HCT116 (cell line): ENCODE measurements around the gene XPO1. TPM values are rescaled to one million over a fixed set of nuclear protein-coding genes. Genes with fewer than 3 reads are reported as not detected.

Source experiments
- ATAC-seq: fragments of 200-7000 bp; cut with Tn5 transposase; 2 replicates; pipeline ENCODE4 v1.9.1; 2020; ENCODE audit warnings: mild to moderate bottlenecking, moderate library complexity
- BruUV-seq: library from RNA; stranded (reverse); fragments of 400-500 nt; replicated peaks from 2 replicates; lab custom pipeline; 2021; lab: Mats Ljungman, UMichigan
- CTCF ChIA-PET: fragments of 300-600 bp; sonication (Branson Sonifier 250); formaldehyde crosslinking; loops from one replicate; lab custom pipeline; 2021; ENCODE audit warnings: antibody characterized with exemption; lab: Charles Lee
- POLR2A ChIA-PET: fragments of 300-600, 350-600 bp; sonication (Branson Sonifier 250); formaldehyde crosslinking; loops from one replicate; lab custom pipeline; 2021; ENCODE audit warnings: antibody characterized with exemption; lab: Charles Lee
- RAD21 ChIA-PET, 2 experiments: fragments of 300-600 bp; sonication (Branson Sonifier 250); formaldehyde crosslinking; loops; one replicate each; lab custom pipeline; 2023; ENCODE audit warnings: low total read pairs in 2 of 2; ENCODE audit not compliant: uncharacterized antibody in 2 of 2, unreplicated experiment in 2 of 2, low non-redundant PET in 1 of 2; lab: Charles Lee
- DNase-seq: peaks from one replicate; pipeline ENCODE4 v3.0.0-alpha.2; 2010; ENCODE audit warnings: low read depth, low spot score
- H2AFZ ChIP-seq: fragments of 200-600 bp; shearing (Covaris generic), sonication (generic); 2 replicates; pipeline ENCODE4 v1.6.1; 2017; ENCODE audit warnings: low read depth, mixed run types, mixed read lengths, antibody characterized with exemption, low read length; ENCODE audit not compliant: poor library complexity, severe bottlenecking
- H3K27ac ChIP-seq: 2 replicates; pipeline ENCODE4 v1.5.1; 2012; ENCODE audit warnings: low read depth, low read length
- H3K27me3 ChIP-seq: fragments of 200-600 bp; sonication (generic); 2 replicates; pipeline ENCODE4 v1.6.1; 2016; ENCODE audit warnings: mixed run types, low read length, mixed read lengths; ENCODE audit not compliant: insufficient read depth
- H3K36me3 ChIP-seq, 2 experiments: fragments of 200-500 bp in 1 of 2; fragments of 200-600 bp in 1 of 2; sonication (Bioruptor generic) in 1 of 2; sonication (generic) in 1 of 2; 2 replicates each; pipeline versions ENCODE4 v1.5.1 to v1.6.1; 2014 to 2016; ENCODE audit warnings: low read length in 2 of 2, inconsistent platforms in 1 of 2, mixed read lengths in 1 of 2, mixed run types in 1 of 2; ENCODE audit not compliant: insufficient read depth in 2 of 2, control insufficient read depth in 1 of 2
- H3K4me1 ChIP-seq, 2 experiments: fragments of 200-600 bp in 1 of 2; sonication (generic) in 1 of 2; 2 replicates each; pipeline versions ENCODE4 v1.5.1 to v1.6.1; 2012 to 2017; ENCODE audit warnings: low read length in 2 of 2, inconsistent platforms in 1 of 2, mild to moderate bottlenecking in 1 of 2, mixed read lengths in 1 of 2, mixed run types in 1 of 2, moderate library complexity in 1 of 2; ENCODE audit not compliant: insufficient read depth in 2 of 2, control insufficient read depth in 1 of 2
- H3K4me2 ChIP-seq: fragments of 200-600 bp; sonication (generic); 2 replicates; pipeline ENCODE4 v1.6.1; 2017; ENCODE audit warnings: mixed run types, low read length, mixed read lengths
- H3K4me3 ChIP-seq, 2 experiments: fragments of 200-600 bp in 1 of 2; sonication (generic) in 1 of 2; replicated peaks in 1 of 2; 2 replicates each; pipeline ENCODE4 v1.5.1; 2011 to 2016; ENCODE audit warnings: low read length in 2 of 2, control low read depth in 1 of 2, low read depth in 1 of 2, mild to moderate bottlenecking in 1 of 2, mixed read lengths in 1 of 2, mixed run types in 1 of 2
- H3K79me2 ChIP-seq: fragments of 200-600 bp; sonication (generic); 2 replicates; pipeline ENCODE4 v1.6.1; 2017; ENCODE audit warnings: mild to moderate bottlenecking, mixed run types, low read length, moderate library complexity, mixed read lengths; ENCODE audit not compliant: insufficient read depth
- H3K9ac ChIP-seq: fragments of 200-600 bp; sonication (generic); 2 replicates; pipeline ENCODE4 v1.6.1; 2016; ENCODE audit warnings: low read length, mixed read lengths
- H3K9me2 ChIP-seq: fragments of 200-600 bp; sonication (generic), shearing (Covaris generic); 2 replicates; pipeline ENCODE4 v1.6.1; 2017; ENCODE audit warnings: mixed run types, mild to moderate bottlenecking, moderate library complexity; ENCODE audit not compliant: insufficient read depth
- H3K9me3 ChIP-seq, 2 experiments: fragments of 200-500 bp in 1 of 2; fragments of 200-600 bp in 1 of 2; sonication (Bioruptor generic) in 1 of 2; sonication (generic) in 1 of 2; 2 replicates each; pipeline ENCODE4 v1.6.1; 2014 to 2017; ENCODE audit warnings: low read length in 2 of 2, mixed read lengths in 2 of 2, inconsistent platforms in 1 of 2, low read depth in 1 of 2, mild to moderate bottlenecking in 1 of 2, mixed run types in 1 of 2, moderate library complexity in 1 of 2; ENCODE audit not compliant: control insufficient read depth in 1 of 2, insufficient read depth in 1 of 2
- H4K20me1 ChIP-seq: fragments of 200-600 bp; sonication (generic), shearing (Covaris generic); 2 replicates; pipeline ENCODE4 v1.6.1; 2017; ENCODE audit warnings: mixed run types, mild to moderate bottlenecking, moderate library complexity; ENCODE audit not compliant: insufficient read depth
- ATF3 ChIP-seq: IDR thresholded peaks from 2 replicates; pipeline ENCODE4 v1.6.1; 2012
- CBX3 ChIP-seq: IDR thresholded peaks from 2 replicates; pipeline ENCODE4 v1.6.1; 2012; ENCODE audit warnings: low read depth
- CTCF ChIP-seq, 3 experiments: fragments of 200-600 bp in 1 of 3; sonication (generic) in 1 of 3; IDR thresholded peaks in 2 of 3; conservative IDR thresholded peaks in 1 of 3; 2 replicates each; pipeline ENCODE4 v1.5.1; 2012 to 2017; ENCODE audit warnings: low read depth in 2 of 3, low read length in 2 of 3, antibody characterized with exemption in 1 of 3, borderline replicate concordance in 1 of 3, control low read depth in 1 of 3, mild to moderate bottlenecking in 1 of 3, mixed read lengths in 1 of 3, mixed run types in 1 of 3, moderate library complexity in 1 of 3; ENCODE audit not compliant: insufficient read depth in 1 of 3
- SP1 ChIP-seq: IDR thresholded peaks from 2 replicates; pipeline ENCODE4 v1.6.1; 2012; ENCODE audit warnings: low read depth
- SRF ChIP-seq: IDR thresholded peaks from 2 replicates; pipeline ENCODE4 v1.6.1; 2012; ENCODE audit warnings: low read depth
- YY1 ChIP-seq: IDR thresholded peaks from 2 replicates; pipeline ENCODE4 v1.6.1; 2011; ENCODE audit warnings: low read length, low read depth, moderate library complexity, mild to moderate bottlenecking; ENCODE audit not compliant: insufficient replicate concordance; ENCODE audit errors: extremely low read depth
- ZBTB33 ChIP-seq: IDR thresholded peaks from 2 replicates; pipeline ENCODE4 v1.6.1; 2011; ENCODE audit warnings: mild to moderate bottlenecking, low read length, moderate library complexity; ENCODE audit not compliant: insufficient replicate concordance; ENCODE audit errors: extremely low read depth
- intact Hi-C: fragments of 100-400 bp; cut with micrococcal nuclease; formaldehyde crosslinking; loops from 2 replicates; pipeline ENCODE4 v1.10.0; 2022
- total RNA-seq: library from RNA; stranded (reverse); gene quantifications from one replicate; pipeline ENCODE4 v1.2.1, GENCODE V29; 2021; ENCODE audit not compliant: unreplicated experiment

Gene XPO1
- total RNA-seq, 1 experiment from 2014 or later, result 184 TPM

GRCh38 chr2:61463769-61464475, 74.2 kb downstream of the XPO1 start:
- CTCF ChIA-PET, result no interaction called here
- Histone ChIP-seq H3K79me2 (peaks cover 99% of the 10 kb centered on the region), H3K9me2 (no peaks in the 10 kb centered on the region), H3K4me1 (peaks cover 31 to 63% of the 10 kb centered on the region in 2 experiments), H3K4me3 (no peak overlapping the region), H3K4me2 (no peak overlapping the region), H3K27me3 (no peaks in the 10 kb centered on the region), H3K9ac (no peak overlapping the region), H4K20me1 (no peaks in the 10 kb centered on the region; the same call in 1 of the 2 replicates), H3K9me3 (no peaks in the 10 kb centered on the region), H2AFZ (no peak overlapping the region), H3K27ac (no peak overlapping the region), H3K36me3 (peaks cover 0 to 6% of the 10 kb centered on the region in 2 experiments; a peak in 1 of 4 replicates)
- DNase-seq, result no peak
- no peak for ATAC-seq
- TF ChIP-seq YY1 (no peak), SP1 (no peak), ATF3 (no peak), CTCF (IDR thresholded peaks at IDR 0.05 in 2 of 3, conservative IDR thresholded peaks at IDR 0.05 in 1 of 3; ENCODE audit: borderline replicate concordance in 1 of 3, insufficient read depth in 1 of 3, low read depth in 2 of 3, low read length in 2 of 3) (no peak), CBX3 (no peak)
- intact Hi-C loops, result no loop called here
- BruUV-seq, result no TSS peak
- POLR2A ChIA-PET, result no interaction called here
- RAD21 ChIA-PET, result no interaction called here

GRCh38 chr2:61461404-61461803, 76.8 kb downstream of the XPO1 start:
- H2AFZ ChIP-seq, result no peak overlapping the region
- no peak overlapping the region for H3K4me3 ChIP-seq
- H3K9ac ChIP-seq, result no peak overlapping the region
- TF ChIP-seq SRF (no peak), CTCF (IDR thresholded peaks at IDR 0.05 in 2 of 3, conservative IDR thresholded peaks at IDR 0.05 in 1 of 3; ENCODE audit: borderline replicate concordance in 1 of 3, insufficient read depth in 1 of 3, low read depth in 2 of 3, low read length in 2 of 3) (no peak), ZBTB33 (no peak)
- CTCF ChIA-PET, result no interaction called here
- H4K20me1 ChIP-seq, result no peaks in the 10 kb centered on the region; the same call in 1 of the 2 replicates
- RAD21 ChIA-PET, result no interaction called here
- no TSS peak for BruUV-seq
- no peak overlapping the region for H3K27ac ChIP-seq
- intact Hi-C loops, result no loop called here
- H3K4me1 ChIP-seq, result peaks cover 22 to 40% of the 10 kb centered on the region in 2 experiments
- POLR2A ChIA-PET, result no interaction called here
- H3K4me2 ChIP-seq, result no peak overlapping the region
- no peaks in the 10 kb centered on the region for H3K36me3 ChIP-seq
- no peaks in the 10 kb centered on the region for H3K27me3 ChIP-seq
- ATAC-seq (no peak), DNase-seq (no peak)
- H3K79me2 ChIP-seq, result peaks cover 99% of the 10 kb centered on the region
- H3K9me3 ChIP-seq, result no peaks in the 10 kb centered on the region
- no peaks in the 10 kb centered on the region for H3K9me2 ChIP-seq
